ENCODE data around the gene SLC39A12. TPM values are rescaled to one million over a fixed set of nuclear protein-coding genes. Genes with fewer than 3 reads are reported as not detected.

SLC39A12 gene
- total and polyA plus RNA-seq, 2 experiments from 2014 or later: not detected

GRCh38 chr10:17913604-17914003, 38.1 kb upstream of the SLC39A12 start:
- H3K36me3 Mint-ChIP-seq (ENCODE audit: low read depth): no peaks in the 10 kb centered on the region
- H3K4me3 ChIP-seq: no peak overlapping the region
- H3K36me3 ChIP-seq (ENCODE audit: insufficient read depth): no peaks in the 10 kb centered on the region
- no peaks in the 10 kb centered on the region for H3K9me2 ChIP-seq (ENCODE audit: insufficient read depth)
- H3K27ac ChIP-seq (ENCODE audit: low read depth): no peak overlapping the region
- H4K20me1 ChIP-seq (replicated peaks; ENCODE audit: insufficient read depth): no peaks in the 10 kb centered on the region
- DNase-seq (ENCODE audit: low spot score): no peak
- ATAC-seq: no peak
- H3K79me2 ChIP-seq (replicated peaks; ENCODE audit: insufficient read depth): no peaks in the 10 kb centered on the region
- TF ChIP-seq ZNF331 (CRISPR knock-in tag; IDR thresholded peaks at IDR 0.05; ENCODE audit: low read depth): no peak
- no peak for TF ChIP-seq STAT1 (IDR thresholded peaks at IDR 0.05; ENCODE audit: unreplicated experiment)
- H3K4me1 Mint-ChIP-seq: peaks cover 4% of the 10 kb centered on the region
- no peak overlapping the region for H3K4me3 Mint-ChIP-seq
- H3K4me2 ChIP-seq: no peak overlapping the region
- no peak overlapping the region for H2AFZ ChIP-seq
- H3K4me1 ChIP-seq (ENCODE audit: insufficient read depth): no peaks in the 10 kb centered on the region
- H3K27me3 Mint-ChIP-seq (ENCODE audit: insufficient read depth, low read depth, poor library complexity): peaks cover 2% of the 10 kb centered on the region
- peaks cover 4% of the 10 kb centered on the region; the same call in 2 of the 3 replicates for H3K9me3 Mint-ChIP-seq
- no peak overlapping the region for H3K27ac Mint-ChIP-seq
- H3K27me3 ChIP-seq (ENCODE audit: insufficient read depth): no peaks in the 10 kb centered on the region
- H3F3A ChIP-seq (replicated peaks; ENCODE audit: low read depth): no peaks in the 10 kb centered on the region

- Mint-ChIP-seq H3K4me1 (peaks cover 4% of the 10 kb centered on the region), H3K27ac (no peak overlapping the region), H3K9me3 (peaks cover 4% of the 10 kb centered on the region; the same call in 2 of the 3 replicates), H3K4me3 (no peak overlapping the region), H3K27me3 (ENCODE audit: insufficient read depth, low read depth, poor library complexity) (peaks cover 2% of the 10 kb centered on the region), H3K36me3 (ENCODE audit: low read depth) (no peaks in the 10 kb centered on the region)
- Histone ChIP-seq H4K20me1 (replicated peaks; ENCODE audit: insufficient read depth) (no peaks in the 10 kb centered on the region), H3K9me2 (ENCODE audit: insufficient read depth) (no peaks in the 10 kb centered on the region), H3K4me2 (no peak overlapping the region), H3F3A (replicated peaks; ENCODE audit: low read depth) (no peaks in the 10 kb centered on the region), H3K27ac (ENCODE audit: low read depth) (no peak overlapping the region), H3K4me3 (no peak overlapping the region), H3K79me2 (replicated peaks; ENCODE audit: insufficient read depth) (no peaks in the 10 kb centered on the region), H2AFZ (no peak overlapping the region), H3K4me1 (ENCODE audit: insufficient read depth) (no peaks in the 10 kb centered on the region), H3K36me3 (ENCODE audit: insufficient read depth) (no peaks in the 10 kb centered on the region), H3K27me3 (ENCODE audit: insufficient read depth) (no peaks in the 10 kb centered on the region)
- ATAC-seq: no peak
- DNase-seq (ENCODE audit: low spot score): no peak
- TF ChIP-seq ZNF114 (CRISPR knock-in tag; IDR thresholded peaks at IDR 0.05) (no peak), ZNF462 (CRISPR knock-in tag; IDR thresholded peaks at IDR 0.05) (no peak), ZNF331 (CRISPR knock-in tag; IDR thresholded peaks at IDR 0.05; ENCODE audit: low read depth) (no peak), JUNB (IDR thresholded peaks at IDR 0.05; ENCODE audit: unreplicated experiment) (no peak), REST (IDR thresholded peaks at IDR 0.05; ENCODE audit: unreplicated experiment) (no peak), CREB1 (CRISPR knock-in tag; IDR thresholded peaks at IDR 0.05; ENCODE audit: low read depth) (no peak), ETS1 (IDR thresholded peaks at IDR 0.05) (no peak), POLR2AphosphoS5 (IDR thresholded peaks at IDR 0.05; ENCODE audit: low read depth) (no peak)
Observed at GRCh38 chr10:17914169-17915045, 37.3 kb upstream of the SLC39A12 start.
